Gastroesophageal sphincter (tissue), 3 donors: ENCODE measurements around the gene CLK3.

Source experiments
- POLR2A ChIP-seq, 2 donors: fragments of 450-650 bp; IDR thresholded peaks; one replicate each; pipeline ENCODE4 v1.6.1; 2017; ENCODE audit warnings: antibody characterized with exemption in 2 of 2, mild to moderate bottlenecking in 2 of 2, moderate library complexity in 1 of 2
- TF ChIP-seq, protein P1 (sequence below), 4 experiments: fragments of 200-600 bp in 2 of 4; fragments of 450-650 bp in 2 of 4; sonication (generic) in 1 of 4; IDR thresholded peaks; one replicate each; pipeline ENCODE4 v1.5.1; 2017 to 2019; ENCODE audit warnings: antibody characterized with exemption in 4 of 4, mild to moderate bottlenecking in 2 of 4, moderate library complexity in 2 of 4

DNA sequence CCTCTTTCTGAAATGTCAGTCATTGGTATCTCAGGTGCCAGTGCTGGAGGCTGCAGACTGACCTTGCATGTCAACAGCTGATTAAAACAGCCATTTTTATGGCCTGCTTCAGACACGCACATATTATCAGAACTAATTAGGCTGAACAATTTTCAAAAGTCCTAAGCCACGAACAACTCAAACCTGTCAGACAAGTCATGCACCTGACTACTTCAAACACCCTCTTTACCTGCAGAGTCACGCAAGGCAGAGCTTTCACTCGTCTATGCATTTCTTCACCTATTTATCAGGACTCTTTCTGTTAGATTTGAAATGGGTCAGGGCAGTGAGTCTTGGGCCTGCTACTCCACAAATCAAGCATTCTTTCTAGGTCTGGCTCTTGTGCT, 26.7 kb downstream of the CLK3 start:
- TF ChIP-seq POLR2A (IDR thresholded peaks at IDR 0.05) = no peak
- TF ChIP-seq, protein P1, sequence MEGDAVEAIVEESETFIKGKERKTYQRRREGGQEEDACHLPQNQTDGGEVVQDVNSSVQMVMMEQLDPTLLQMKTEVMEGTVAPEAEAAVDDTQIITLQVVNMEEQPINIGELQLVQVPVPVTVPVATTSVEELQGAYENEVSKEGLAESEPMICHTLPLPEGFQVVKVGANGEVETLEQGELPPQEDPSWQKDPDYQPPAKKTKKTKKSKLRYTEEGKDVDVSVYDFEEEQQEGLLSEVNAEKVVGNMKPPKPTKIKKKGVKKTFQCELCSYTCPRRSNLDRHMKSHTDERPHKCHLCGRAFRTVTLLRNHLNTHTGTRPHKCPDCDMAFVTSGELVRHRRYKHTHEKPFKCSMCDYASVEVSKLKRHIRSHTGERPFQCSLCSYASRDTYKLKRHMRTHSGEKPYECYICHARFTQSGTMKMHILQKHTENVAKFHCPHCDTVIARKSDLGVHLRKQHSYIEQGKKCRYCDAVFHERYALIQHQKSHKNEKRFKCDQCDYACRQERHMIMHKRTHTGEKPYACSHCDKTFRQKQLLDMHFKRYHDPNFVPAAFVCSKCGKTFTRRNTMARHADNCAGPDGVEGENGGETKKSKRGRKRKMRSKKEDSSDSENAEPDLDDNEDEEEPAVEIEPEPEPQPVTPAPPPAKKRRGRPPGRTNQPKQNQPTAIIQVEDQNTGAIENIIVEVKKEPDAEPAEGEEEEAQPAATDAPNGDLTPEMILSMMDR (IDR thresholded peaks at IDR 0.05) = no peak
